Muscle of back (tissue), 11 donors: ENCODE data around the gene SPSB3. TPM values are rescaled to one million over a fixed set of nuclear protein-coding genes. Genes with fewer than 3 reads are reported as not detected.

Experiments used
- DNase-seq, 3 donors: peaks; one replicate each; pipeline versions ENCODE4 v3.0.0 to v3.0.0-alpha.2; 2013
- polyA plus RNA-seq, 10 donors: library from polyadenylated mRNA; unstranded; fragments of 120-200 nt; gene quantifications; one replicate each; pipeline ENCODE4 v1.2.1, GENCODE V29; 2013; ENCODE audit not compliant: insufficient read length in 10 of 10

Gene SPSB3
- polyA plus RNA-seq, 10 donors: 15.3 to 24.8 (median 22.5) TPM

DNA sequence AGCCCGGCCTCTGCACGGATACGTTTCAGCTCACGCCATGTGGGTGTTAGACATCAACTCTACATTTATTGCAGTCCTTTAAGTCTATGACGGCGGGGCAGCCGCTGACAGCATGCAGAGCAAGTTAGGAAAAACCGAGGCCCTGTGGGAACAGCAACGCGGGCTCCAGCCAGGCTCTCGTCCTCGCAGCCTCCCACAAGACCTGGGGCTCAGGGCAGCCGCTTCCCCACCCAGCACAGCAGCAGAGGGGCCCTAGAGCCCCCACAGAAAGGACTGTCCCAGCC is 5.8 kb downstream of the SPSB3 start:
- no peak for DNase-seq

DNA sequence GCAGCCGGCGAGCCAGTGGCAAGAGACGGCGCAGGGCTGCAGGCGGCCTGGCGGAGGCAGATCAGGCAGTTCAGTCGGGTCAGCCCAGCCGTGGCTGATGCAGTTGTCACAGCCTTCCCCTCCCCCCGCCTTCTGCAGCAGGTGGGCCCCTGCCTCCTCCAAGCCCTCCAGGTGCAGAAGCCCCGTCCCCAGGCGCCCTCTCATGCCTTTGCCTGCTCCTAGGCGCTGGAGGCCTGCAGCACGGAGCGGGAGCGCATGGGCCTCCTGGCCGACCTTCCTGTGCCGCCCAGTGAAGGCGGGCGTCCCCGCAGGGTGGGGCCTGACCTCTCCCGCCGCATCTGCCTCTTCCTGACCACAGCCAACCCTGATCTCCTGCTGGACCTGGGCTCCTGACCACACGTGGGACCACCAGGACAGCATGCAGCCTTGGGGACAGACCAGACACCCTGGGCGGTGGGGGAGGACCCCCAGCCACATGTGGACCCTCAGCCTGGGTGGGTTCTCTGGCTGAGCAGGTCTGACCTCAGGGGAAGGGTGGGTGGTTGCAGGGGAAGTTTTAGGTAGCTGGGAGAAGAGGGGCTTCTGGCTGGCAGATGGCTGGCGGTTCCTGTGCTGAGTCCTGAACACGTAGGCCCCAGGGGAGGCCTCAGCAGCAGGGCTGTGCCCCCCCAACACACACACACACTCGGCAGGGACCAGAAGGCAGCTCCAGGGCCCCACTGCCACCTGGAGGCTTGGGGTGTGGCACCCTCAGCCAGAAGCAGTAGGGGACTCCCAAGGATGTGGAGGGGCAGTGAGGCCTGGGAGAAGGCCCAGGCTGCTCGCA is 6.3 kb downstream of the SPSB3 start:
- no peak for DNase-seq

GRCh38 chr16:1775006-1775845 is 7.1 kb downstream of the SPSB3 start:
- no peak for DNase-seq

DNA sequence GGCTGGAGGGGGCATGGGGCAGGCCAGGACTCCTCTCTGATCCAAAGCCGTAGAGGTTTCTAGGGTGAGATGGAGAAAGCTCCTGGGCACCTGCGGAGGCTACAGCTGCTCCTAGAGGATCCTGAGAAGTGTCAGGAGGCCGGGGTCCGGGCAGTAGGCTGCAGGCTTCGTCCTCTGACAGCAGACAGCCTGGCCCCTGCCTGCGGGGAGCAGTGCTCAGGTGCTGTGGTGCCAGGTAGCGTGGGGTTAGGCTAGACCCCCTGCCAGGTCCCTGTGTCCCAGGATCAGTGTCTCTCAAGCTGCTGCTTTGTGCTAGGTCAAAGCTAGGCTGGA is 8.0 kb downstream of the SPSB3 start:
- no peak for DNase-seq

- no peak for DNase-seq
Observed at GRCh38 chr16:1773703-1774447, 8.5 kb downstream of the SPSB3 start.

DNA sequence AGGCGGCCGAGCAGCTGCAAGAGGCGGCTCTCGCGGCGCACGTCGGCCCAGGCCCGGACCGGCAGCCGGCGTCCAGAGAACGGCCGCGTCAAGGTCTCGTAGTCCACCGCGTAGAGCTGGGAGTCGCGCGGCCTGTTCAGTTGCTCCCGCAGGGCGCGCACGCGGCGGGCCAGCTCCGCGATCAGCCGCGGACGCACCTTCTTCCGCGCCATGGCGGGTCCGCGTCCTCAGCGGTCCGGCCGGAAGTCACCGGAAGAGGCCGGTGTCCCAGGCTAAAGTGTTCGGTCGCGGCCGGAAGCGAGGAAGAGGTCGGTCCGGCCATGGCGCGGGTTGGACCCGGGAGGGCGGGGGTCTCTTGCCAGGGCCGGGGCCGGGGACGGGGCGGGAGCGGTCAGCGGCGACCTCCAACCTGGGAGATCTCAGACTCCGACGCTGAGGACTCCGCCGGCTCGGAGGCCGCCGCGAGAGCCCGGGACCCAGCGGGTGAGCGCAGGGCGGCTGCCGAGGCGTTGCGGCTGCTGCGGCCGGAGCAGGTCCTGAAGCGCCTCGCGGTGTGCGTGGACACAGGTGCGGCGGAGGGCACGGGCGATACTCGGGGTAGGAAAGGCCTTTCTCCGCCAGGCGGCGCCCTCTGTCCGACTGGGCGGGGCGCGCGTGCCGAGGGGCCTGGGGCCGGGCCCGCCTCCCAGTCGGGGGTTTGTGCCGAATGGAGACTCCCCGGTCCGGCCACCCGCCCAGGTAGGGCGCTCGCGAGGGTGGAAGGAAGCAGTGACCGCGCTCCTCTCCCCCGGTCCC is 9.3 kb downstream of the SPSB3 start, which contains the start of gene MRPS34:
Gene MRPS34 (minus strand): TSS at position 227 of the 795 bp plus-strand sequence. CDS start 15 bp downstream, at position 212.
- peak; percentile 81 to 94 (median 90) for DNase-seq

DNA sequence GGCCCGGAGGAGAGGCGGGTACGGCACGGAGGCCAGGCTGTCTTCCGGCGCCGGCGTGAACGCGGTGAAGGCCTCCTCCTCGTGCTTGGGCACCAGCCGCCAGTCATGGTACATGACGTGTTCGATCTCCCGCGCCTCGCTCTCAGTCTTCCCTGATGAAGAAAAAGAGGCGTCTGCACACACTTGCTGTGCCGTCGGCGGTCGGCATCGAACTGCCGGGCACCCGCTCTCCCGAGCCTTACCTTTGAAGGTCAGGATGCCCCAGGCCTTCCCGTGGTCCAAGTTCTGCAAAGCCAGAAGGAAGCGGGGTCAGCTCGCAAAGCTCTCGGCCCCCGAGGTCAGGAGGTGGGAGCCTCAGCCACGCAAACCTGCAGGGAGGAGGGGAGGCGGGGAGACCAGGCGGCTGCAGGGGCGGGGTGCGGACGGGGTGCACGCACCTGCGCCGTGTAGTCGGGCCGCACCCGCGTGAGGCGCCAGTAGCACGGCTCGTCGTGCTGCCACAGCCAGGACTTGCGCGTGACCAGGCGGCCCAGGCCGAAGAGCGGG is 9.9 kb downstream of the SPSB3 start, which contains the start of gene EME2:
Gene EME2 (plus strand): TSS at position 449 of the 546 bp plus-strand sequence. CDS start 418 bp downstream, outside the sequence.
- no peak for DNase-seq

DNA sequence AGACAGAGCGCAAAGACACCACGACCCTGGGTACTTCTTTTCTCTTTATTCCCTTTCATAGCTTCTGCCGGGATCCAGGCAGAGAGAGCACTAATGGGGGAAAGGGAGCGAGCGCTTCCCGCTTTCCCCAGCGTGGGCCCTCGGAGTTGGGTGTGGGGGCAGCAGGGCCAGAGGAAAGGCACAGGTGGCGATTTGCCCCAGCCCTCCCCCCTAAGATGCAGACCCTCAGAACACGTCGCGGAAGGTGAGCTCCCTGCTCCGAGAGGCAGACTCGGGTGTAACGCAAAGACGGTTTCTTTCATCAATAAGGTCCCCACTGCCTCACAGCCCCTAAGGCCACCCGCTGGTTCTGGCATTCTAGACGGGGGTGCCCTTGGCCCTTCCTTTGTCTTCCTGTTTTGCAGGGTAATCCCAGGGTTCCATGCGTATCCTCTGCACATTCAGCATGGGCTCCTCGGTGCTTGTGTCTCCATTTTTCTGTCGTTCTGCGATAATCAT is 10.5 kb downstream of the SPSB3 start:
- DNase-seq: peak in 1 of 3 donors; percentile 44

DNA sequence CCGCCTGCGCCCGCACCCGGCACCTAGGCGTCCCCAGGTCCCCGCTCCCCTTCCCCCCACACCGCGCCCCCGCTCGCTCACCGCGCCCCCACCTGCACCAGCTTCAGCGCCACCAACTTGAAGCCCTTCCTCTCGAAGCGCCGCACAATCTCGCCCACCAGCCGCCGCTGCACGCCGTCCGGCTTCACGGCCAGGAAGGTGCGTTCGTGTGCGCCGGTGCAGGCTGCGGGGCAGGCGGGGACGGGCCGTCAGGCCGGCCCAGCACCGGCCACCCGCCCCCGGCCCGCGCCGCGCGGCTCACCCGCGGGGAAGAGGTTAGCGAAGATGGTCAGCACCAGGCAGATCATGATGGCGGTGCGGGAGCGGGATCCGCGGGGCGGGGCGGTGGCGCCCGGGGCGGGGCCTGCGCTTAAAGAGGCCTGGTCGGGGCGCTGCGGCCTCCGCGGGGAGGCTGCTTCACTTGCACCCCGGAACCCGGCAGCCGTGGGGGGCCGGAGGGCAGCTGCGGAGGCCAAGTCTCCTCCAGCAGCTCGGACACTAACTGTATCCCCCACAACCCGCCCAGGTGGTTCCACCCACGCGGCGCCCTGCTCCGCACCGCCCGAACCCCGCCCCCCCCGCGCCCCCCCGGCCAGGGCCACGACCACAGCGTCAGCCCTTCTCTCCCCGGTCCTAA is 11.0 kb downstream of the SPSB3 start, which contains the start of gene NME3:
Gene NME3 (minus strand): TSS at position 356 of the 676 bp plus-strand sequence. CDS start 9 bp downstream, at position 347.
- peak; percentile 44 to 91 (median 80) for DNase-seq

GRCh38 chr16:1770328-1771187 is 11.8 kb downstream of the SPSB3 start:
- peak in 1 of 3 donors; percentile 68 for DNase-seq

- no peak for DNase-seq
Observed at GRCh38 chr16:1769402-1770300, 12.7 kb downstream of the SPSB3 start.

GRCh38 chr16:1768767-1769401 is 13.5 kb downstream of the SPSB3 start:
- no peak for DNase-seq

GRCh38 chr16:1768061-1768766 is 14.2 kb downstream of the SPSB3 start:
- DNase-seq: no peak

DNA sequence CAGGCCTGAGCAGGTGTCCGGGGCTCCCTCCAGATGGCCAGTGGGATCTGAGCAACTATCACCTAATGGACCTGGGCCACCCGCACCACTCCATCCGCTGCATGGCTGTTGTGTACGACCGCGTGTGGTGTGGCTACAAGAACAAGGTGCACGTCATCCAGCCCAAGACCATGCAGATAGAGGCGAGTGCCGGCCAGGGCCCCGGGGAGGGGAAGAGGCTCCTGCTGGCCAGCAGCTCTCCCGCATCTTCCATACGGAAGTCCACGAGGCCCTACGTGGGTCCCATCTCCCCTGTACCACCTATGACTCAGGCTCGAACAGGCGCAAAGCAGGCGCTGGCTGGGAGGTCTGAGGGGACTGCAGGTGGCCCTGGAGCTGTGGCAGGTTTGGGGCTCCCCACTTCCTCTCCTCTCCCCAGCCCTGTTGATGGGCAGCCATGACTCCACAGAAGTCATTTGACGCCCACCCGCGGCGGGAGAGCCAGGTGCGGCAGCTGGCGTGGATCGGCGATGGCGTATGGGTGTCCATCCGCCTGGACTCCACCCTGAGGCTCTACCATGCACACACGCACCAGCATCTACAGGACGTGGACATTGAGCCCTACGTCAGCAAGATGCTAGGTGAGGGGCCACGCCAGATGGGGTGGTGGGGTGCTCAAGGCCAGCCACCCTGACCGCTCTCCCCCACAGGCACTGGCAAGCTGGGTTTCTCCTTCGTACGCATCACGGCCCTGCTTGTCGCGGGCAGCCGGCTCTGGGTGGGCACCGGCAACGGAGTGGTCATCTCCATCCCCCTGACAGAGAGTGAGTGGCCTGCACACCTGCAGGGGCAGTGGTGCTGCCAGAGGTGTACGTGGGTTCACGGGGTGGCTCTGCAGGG is 15.0 kb downstream of the SPSB3 start:
- no peak for DNase-seq

DNA sequence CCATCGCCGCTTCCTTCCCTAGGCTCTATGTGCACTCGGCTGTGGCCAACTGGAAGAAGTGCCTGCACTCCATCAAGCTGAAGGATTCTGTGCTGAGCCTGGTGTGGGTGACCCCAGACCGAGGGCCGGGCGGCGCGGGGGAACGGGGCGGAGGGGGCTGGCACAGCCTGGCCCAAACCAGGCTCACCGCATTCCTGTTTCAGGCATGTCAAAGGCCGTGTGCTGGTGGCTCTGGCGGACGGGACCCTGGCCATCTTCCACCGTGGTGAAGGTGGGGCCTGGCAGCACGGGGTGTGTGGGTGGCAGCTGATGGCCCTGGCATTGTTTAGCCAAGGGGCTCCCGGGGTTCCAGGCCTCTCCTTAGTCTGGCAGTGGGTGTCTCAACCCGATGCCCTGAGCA is 15.7 kb downstream of the SPSB3 start:
- no peak for DNase-seq

GRCh38 chr16:1766231-1766630 is 16.1 kb downstream of the SPSB3 start:
- DNase-seq: no peak
